ENCODE data around the gene NAPSA.
A peak's percentile ranks its signal among the peaks of the same experiment; 100 is the strongest.
"Not testable (repeated sequence)": the region's sequence is repeated elsewhere in the genome, so short reads cannot be mapped to it uniquely, and the experiment has no call there.

NAPSA gene

GRCh38 chr19:50353487-50353880 lies 12.0 kb downstream of the NAPSA start:
- H3K4me1 ChIP-seq (ENCODE audit: control insufficient read depth, insufficient read depth, low read length): not testable (repeated sequence)

GRCh38 chr19:50352242-50352641 lies 13.2 kb downstream of the NAPSA start:
- H3K27me3 ChIP-seq (ENCODE audit: control insufficient read depth, insufficient read depth, low read length): peaks cover 10% of the 10 kb centered on the region
- no peak overlapping the region for H3K4me3 ChIP-seq (ENCODE audit: low read length)
- H3K4me2 ChIP-seq (ENCODE audit: low read length): no peak overlapping the region
- no peaks in the 10 kb centered on the region for H3K36me3 ChIP-seq (ENCODE audit: insufficient read depth, low read length)
- H3K9me3 ChIP-seq (replicated peaks; ENCODE audit: low read length): no peaks in the 10 kb centered on the region
- peaks cover 1% of the 10 kb centered on the region for H3K4me1 ChIP-seq (ENCODE audit: control insufficient read depth, insufficient read depth, low read length)
- H3K9ac ChIP-seq (ENCODE audit: low read depth, low read length): no peak overlapping the region

More at GRCh38 chr19:50353487-50353880, 12.0 kb downstream of the NAPSA start:
- H3K27me3 ChIP-seq (ENCODE audit: control insufficient read depth, insufficient read depth, low read length); H3K4me2 ChIP-seq (ENCODE audit: low read length); H3K9me3 ChIP-seq (replicated peaks; ENCODE audit: low read length); H3K36me3 ChIP-seq (ENCODE audit: insufficient read depth, low read length); H3K9ac ChIP-seq (ENCODE audit: low read depth, low read length); H3K4me3 ChIP-seq (ENCODE audit: low read length): not testable (repeated sequence)

GRCh38 chr19:50349277-50350057 lies 16.0 kb downstream of the NAPSA start:
- H3K36me3 ChIP-seq (ENCODE audit: insufficient read depth, low read length): no peaks in the 10 kb centered on the region
- no peaks in the 10 kb centered on the region for H3K9me3 ChIP-seq (replicated peaks; ENCODE audit: low read length)
- H3K4me1 ChIP-seq (ENCODE audit: control insufficient read depth, insufficient read depth, low read length): no peaks in the 10 kb centered on the region
- no peak overlapping the region for H3K4me2 ChIP-seq (ENCODE audit: low read length)
- peaks cover 10% of the 10 kb centered on the region for H3K27me3 ChIP-seq (ENCODE audit: control insufficient read depth, insufficient read depth, low read length)
- no peak overlapping the region for H3K9ac ChIP-seq (ENCODE audit: low read depth, low read length)
- H3K4me3 ChIP-seq (ENCODE audit: low read length): no peak overlapping the region

- H3K36me3 ChIP-seq (ENCODE audit: insufficient read depth, low read length); H3K9me3 ChIP-seq (replicated peaks; ENCODE audit: low read length); H3K9ac ChIP-seq (ENCODE audit: low read depth, low read length); H3K4me2 ChIP-seq (ENCODE audit: low read length); H3K27me3 ChIP-seq (ENCODE audit: control insufficient read depth, insufficient read depth, low read length); H3K4me3 ChIP-seq (ENCODE audit: low read length); H3K4me1 ChIP-seq (ENCODE audit: control insufficient read depth, insufficient read depth, low read length): not testable (repeated sequence)
Observed at GRCh38 chr19:50347089-50347581, 18.3 kb downstream of the NAPSA start.

GRCh38 chr19:50344661-50345318 lies 20.6 kb downstream of the NAPSA start:
- Histone ChIP-seq H3K9me3 (replicated peaks; ENCODE audit: low read length) (no peaks in the 10 kb centered on the region), H3K9ac (ENCODE audit: low read depth, low read length) (no peak overlapping the region), H3K4me1 (ENCODE audit: control insufficient read depth, insufficient read depth, low read length) (no peaks in the 10 kb centered on the region), H3K4me2 (ENCODE audit: low read length) (no peak overlapping the region), H3K4me3 (ENCODE audit: low read length) (no peak overlapping the region), H3K27me3 (ENCODE audit: control insufficient read depth, insufficient read depth, low read length) (peaks cover 5% of the 10 kb centered on the region), H3K36me3 (ENCODE audit: insufficient read depth, low read length) (no peaks in the 10 kb centered on the region)

GRCh38 chr19:50341091-50341564 lies 24.3 kb downstream of the NAPSA start:
- H3K4me1 ChIP-seq (ENCODE audit: control insufficient read depth, insufficient read depth, low read length): no peaks in the 10 kb centered on the region
- no peak overlapping the region for H3K4me3 ChIP-seq (ENCODE audit: low read length)
- no peaks in the 10 kb centered on the region for H3K36me3 ChIP-seq (ENCODE audit: insufficient read depth, low read length)
- H3K9me3 ChIP-seq (replicated peaks; ENCODE audit: low read length): no peaks in the 10 kb centered on the region
- H3K9ac ChIP-seq (ENCODE audit: low read depth, low read length): no peak overlapping the region
- no peaks in the 10 kb centered on the region for H3K27me3 ChIP-seq (ENCODE audit: control insufficient read depth, insufficient read depth, low read length)
- no peak overlapping the region for H3K4me2 ChIP-seq (ENCODE audit: low read length)

GRCh38 chr19:50340331-50340730 lies 25.1 kb downstream of the NAPSA start:
- no peak overlapping the region for H3K9ac ChIP-seq (ENCODE audit: low read depth, low read length)
- no peak overlapping the region for H3K4me3 ChIP-seq (ENCODE audit: low read length)
- no peaks in the 10 kb centered on the region for H3K4me1 ChIP-seq (ENCODE audit: control insufficient read depth, insufficient read depth, low read length)
- no peak overlapping the region for H3K4me2 ChIP-seq (ENCODE audit: low read length)
- H3K36me3 ChIP-seq (ENCODE audit: insufficient read depth, low read length): no peaks in the 10 kb centered on the region
- H3K9me3 ChIP-seq (replicated peaks; ENCODE audit: low read length): no peaks in the 10 kb centered on the region
- H3K27me3 ChIP-seq (ENCODE audit: control insufficient read depth, insufficient read depth, low read length): no peaks in the 10 kb centered on the region

GRCh38 chr19:50337031-50337430 lies 28.4 kb downstream of the NAPSA start:
- not testable (repeated sequence) for H3K9me3 ChIP-seq (replicated peaks; ENCODE audit: low read length); H3K4me2 ChIP-seq (ENCODE audit: low read length); H3K27me3 ChIP-seq (ENCODE audit: control insufficient read depth, insufficient read depth, low read length); H3K9ac ChIP-seq (ENCODE audit: low read depth, low read length); H3K4me3 ChIP-seq (ENCODE audit: low read length); H3K36me3 ChIP-seq (ENCODE audit: insufficient read depth, low read length); H3K4me1 ChIP-seq (ENCODE audit: control insufficient read depth, insufficient read depth, low read length)

GRCh38 chr19:50334741-50335421 lies 30.6 kb downstream of the NAPSA start:
- Histone ChIP-seq H3K36me3 (ENCODE audit: insufficient read depth, low read length) (no peaks in the 10 kb centered on the region), H3K9ac (ENCODE audit: low read depth, low read length) (no peak overlapping the region), H3K9me3 (replicated peaks; ENCODE audit: low read length) (peaks cover 5% of the 10 kb centered on the region), H3K4me3 (ENCODE audit: low read length) (no peak overlapping the region), H3K27me3 (ENCODE audit: control insufficient read depth, insufficient read depth, low read length) (peaks cover 25% of the 10 kb centered on the region), H3K4me1 (ENCODE audit: control insufficient read depth, insufficient read depth, low read length) (peaks cover 4% of the 10 kb centered on the region), H3K4me2 (ENCODE audit: low read length) (no peak overlapping the region)

- peaks cover 5% of the 10 kb centered on the region for H3K9me3 ChIP-seq (replicated peaks; ENCODE audit: low read length)
- no peaks in the 10 kb centered on the region for H3K36me3 ChIP-seq (ENCODE audit: insufficient read depth, low read length)
- H3K4me1 ChIP-seq (ENCODE audit: control insufficient read depth, insufficient read depth, low read length): peaks cover 7% of the 10 kb centered on the region
- H3K4me3 ChIP-seq (ENCODE audit: low read length): peak overlapping the region; percentile 64
- H3K9ac ChIP-seq (ENCODE audit: low read depth, low read length): no peak overlapping the region
- H3K4me2 ChIP-seq (ENCODE audit: low read length): peak overlapping the region; percentile 80
- peaks cover 31% of the 10 kb centered on the region for H3K27me3 ChIP-seq (ENCODE audit: control insufficient read depth, insufficient read depth, low read length)
Observed at GRCh38 chr19:50333737-50334617, 31.5 kb downstream of the NAPSA start.

Data from skeletal muscle satellite cell (primary cell).